ENCODE measurements around the gene GAB2.

DNA sequence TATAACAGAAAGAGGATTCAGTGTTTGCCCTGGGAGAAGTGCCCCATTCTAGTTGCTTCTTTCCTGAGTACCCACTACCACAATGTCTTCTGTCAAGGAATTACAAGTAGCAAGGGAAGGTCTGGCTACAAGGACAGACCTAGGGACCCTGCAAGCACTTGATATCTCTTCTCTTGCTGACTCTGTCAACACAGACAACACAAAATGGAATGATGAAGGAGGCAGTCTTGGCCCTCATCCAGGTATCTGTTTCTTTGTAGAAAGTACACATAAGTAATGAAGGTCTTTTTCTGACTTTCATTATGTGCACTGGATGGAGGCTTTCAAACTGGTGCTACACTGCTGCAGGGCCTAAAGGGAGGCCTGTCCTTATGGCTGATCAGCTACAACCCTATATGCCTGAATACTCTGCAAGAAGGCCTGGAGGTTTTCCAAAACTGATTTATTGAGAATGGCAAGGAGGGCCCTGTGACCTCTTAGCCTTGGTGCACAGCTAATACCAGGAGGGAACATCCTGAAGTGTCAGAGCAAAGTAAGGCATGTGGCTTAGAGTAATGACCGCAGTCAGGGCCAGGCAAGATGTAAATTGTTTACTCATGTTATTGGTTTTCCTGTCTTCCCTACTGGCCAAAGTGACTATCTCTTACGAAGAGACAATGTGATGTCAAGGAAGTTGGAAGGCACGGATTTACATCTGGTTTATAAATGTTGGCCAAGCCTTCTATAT, 31.2 kb downstream of the GAB2 start:
- TF ChIP-seq, protein P1, sequence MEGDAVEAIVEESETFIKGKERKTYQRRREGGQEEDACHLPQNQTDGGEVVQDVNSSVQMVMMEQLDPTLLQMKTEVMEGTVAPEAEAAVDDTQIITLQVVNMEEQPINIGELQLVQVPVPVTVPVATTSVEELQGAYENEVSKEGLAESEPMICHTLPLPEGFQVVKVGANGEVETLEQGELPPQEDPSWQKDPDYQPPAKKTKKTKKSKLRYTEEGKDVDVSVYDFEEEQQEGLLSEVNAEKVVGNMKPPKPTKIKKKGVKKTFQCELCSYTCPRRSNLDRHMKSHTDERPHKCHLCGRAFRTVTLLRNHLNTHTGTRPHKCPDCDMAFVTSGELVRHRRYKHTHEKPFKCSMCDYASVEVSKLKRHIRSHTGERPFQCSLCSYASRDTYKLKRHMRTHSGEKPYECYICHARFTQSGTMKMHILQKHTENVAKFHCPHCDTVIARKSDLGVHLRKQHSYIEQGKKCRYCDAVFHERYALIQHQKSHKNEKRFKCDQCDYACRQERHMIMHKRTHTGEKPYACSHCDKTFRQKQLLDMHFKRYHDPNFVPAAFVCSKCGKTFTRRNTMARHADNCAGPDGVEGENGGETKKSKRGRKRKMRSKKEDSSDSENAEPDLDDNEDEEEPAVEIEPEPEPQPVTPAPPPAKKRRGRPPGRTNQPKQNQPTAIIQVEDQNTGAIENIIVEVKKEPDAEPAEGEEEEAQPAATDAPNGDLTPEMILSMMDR (IDR thresholded peaks at IDR 0.05): no peak
- TF ChIP-seq POLR2A (IDR thresholded peaks at IDR 0.05): no peak
